Colonic mucosa (tissue), 4 donors: ENCODE results near the gene SGF29. TPM values are rescaled to one million over a fixed set of nuclear protein-coding genes. Genes with fewer than 3 reads are reported as not detected.

Experiments
- DNase-seq: peaks from one replicate; pipeline ENCODE4 v3.0.0-alpha.2; 2020
- H3K27ac ChIP-seq: fragments of 200-600 bp; one replicate; pipeline ENCODE4 v1.8.0; 2021
- H3K27me3 ChIP-seq: fragments of 200-600 bp; one replicate; pipeline ENCODE4 v1.8.0; 2021
- H3K36me3 ChIP-seq: fragments of 200-600 bp; one replicate; pipeline ENCODE4 v1.8.0; 2021
- H3K4me1 ChIP-seq: fragments of 200-600 bp; one replicate; pipeline ENCODE4 v1.8.0; 2021; ENCODE audit warnings: mild to moderate bottlenecking
- H3K4me3 ChIP-seq: fragments of 200-600 bp; one replicate; pipeline ENCODE4 v1.8.0; 2021
- H3K9ac ChIP-seq, 2 donors: one replicate each; pipeline ENCODE4 v1.7.0; 2013; ENCODE audit warnings: control low read depth in 2 of 2, low read depth in 2 of 2, low read length in 2 of 2
- H3K9me3 ChIP-seq: fragments of 200-600 bp; one replicate; pipeline ENCODE4 v1.8.0; 2021
- intact Hi-C: fragments of 100-400 bp; cut with DNase I; formaldehyde crosslinking; loops from one replicate; pipeline ENCODE4 v1.14.1; 2022
- total RNA-seq, 2 donors: library from RNA; stranded (reverse); fragmentation: NEBNext Ultra II Directional in 1 of 2; extraction: Animal tissue kit (Norgen Biotek cat#: 25700) in 1 of 2; gene quantifications; one replicate each; pipeline ENCODE4 v1.2.1, GENCODE V29; 2021
- TF ChIP-seq, protein P1 (sequence below): fragments of 200-600 bp; IDR thresholded peaks from one replicate; pipeline ENCODE4 v1.8.0; 2022; ENCODE audit warnings: antibody characterized with exemption, mild to moderate bottlenecking
- donor health status: healthy.
- donor health status: DM: no; HTN: no; CAD: no.
- donor health status: DM: no; HTN: no; CAD: no.

The SGF29 gene
- total RNA-seq, 2 donors from 2014 or later: 17.4 to 19.3 TPM

DNA sequence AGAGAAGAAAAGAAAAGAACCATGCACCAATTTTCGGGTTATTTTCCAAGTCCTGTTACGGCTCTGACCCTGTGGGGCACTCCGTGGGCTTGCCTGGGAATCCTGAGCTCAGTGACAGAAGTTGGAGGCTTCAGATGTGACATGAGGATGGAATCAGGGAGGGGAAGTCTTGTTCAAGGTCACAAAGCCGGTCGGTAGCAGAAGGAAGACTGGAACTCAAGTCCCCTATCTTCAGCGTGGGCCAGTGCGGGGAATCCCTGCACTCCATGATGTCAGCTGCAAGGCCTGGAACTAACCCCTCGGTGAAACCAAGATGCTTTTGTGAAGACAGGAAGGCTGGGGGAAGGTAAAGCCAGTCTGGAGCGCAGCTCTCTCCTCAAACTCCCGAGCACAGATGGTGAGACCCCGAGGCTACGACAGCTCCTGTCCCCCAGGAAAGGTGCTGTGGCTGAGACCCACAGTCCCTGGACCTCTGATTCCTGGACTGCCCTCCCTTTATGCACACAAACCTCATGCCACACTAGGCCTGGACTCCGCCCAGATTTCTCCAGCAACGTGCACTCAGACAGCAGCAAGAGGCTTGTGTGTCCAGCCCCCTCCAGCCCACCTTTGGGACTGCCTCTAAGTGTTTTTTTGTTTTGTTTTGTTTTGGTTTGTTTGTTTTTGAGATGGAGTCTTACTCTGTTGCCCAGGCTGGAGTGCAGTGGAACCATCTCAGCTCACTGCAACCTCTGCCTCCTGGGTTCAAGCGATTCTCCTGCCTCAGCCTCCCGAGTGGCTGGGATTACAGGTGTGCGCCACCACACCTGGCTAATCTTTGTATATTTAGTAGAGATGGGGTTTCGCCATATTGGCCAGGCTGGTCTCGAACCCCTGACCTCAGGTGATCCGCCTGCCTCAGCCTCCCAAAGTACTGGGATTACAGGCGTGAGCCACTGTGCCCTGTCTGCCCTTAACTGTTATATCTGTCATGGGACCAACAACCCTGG, 41.6 kb upstream of the SGF29 start:
- Histone ChIP-seq H3K36me3 (no peaks in the 10 kb centered on the region), H3K9me3 (no peaks in the 10 kb centered on the region), H3K4me3 (no peak overlapping the region), H3K4me1 (no peaks in the 10 kb centered on the region), H3K27ac (no peak overlapping the region), H3K27me3 (no peaks in the 10 kb centered on the region), H3K9ac (no peak overlapping the region)
- TF ChIP-seq, protein P1, sequence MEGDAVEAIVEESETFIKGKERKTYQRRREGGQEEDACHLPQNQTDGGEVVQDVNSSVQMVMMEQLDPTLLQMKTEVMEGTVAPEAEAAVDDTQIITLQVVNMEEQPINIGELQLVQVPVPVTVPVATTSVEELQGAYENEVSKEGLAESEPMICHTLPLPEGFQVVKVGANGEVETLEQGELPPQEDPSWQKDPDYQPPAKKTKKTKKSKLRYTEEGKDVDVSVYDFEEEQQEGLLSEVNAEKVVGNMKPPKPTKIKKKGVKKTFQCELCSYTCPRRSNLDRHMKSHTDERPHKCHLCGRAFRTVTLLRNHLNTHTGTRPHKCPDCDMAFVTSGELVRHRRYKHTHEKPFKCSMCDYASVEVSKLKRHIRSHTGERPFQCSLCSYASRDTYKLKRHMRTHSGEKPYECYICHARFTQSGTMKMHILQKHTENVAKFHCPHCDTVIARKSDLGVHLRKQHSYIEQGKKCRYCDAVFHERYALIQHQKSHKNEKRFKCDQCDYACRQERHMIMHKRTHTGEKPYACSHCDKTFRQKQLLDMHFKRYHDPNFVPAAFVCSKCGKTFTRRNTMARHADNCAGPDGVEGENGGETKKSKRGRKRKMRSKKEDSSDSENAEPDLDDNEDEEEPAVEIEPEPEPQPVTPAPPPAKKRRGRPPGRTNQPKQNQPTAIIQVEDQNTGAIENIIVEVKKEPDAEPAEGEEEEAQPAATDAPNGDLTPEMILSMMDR: no peak
- intact Hi-C loops: no loop called here
- DNase-seq: no peak

DNA sequence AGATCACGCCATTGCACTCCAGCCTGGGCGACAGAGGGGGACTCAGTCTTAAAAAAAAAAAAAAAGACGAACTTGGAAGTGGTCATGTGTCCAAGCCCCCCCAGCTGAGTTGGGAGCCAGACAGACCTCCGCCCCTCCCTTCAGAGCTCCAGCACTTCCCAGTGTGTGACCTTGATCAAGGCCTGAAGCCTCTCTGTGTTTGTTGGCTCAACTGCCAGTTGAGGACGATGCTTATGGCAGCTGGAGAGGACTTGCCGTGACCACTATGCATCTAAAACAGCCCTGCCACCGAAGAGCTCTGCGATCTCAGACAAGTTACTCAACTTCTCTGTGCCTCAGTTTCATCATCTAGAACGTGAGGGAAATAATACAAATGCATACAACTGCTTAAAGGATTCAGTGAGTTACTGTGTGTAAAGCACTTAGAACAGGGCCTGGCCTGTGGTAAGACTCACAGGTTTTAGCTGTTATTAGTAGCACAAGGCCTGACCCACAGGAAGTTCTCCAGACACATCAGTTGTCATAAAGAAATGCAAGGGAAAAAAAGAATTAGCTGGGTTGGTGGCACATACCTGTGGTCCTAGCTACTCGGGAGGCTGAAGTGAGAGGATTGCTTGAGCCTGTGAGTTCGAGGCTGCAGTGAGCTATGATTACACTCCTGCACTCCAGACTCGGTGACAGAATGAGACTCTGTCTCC, 40.1 kb upstream of the SGF29 start:
- Histone ChIP-seq H3K36me3 (no peaks in the 10 kb centered on the region), H3K4me1 (no peaks in the 10 kb centered on the region), H3K9ac (no peak overlapping the region), H3K4me3 (no peak overlapping the region), H3K9me3 (no peaks in the 10 kb centered on the region), H3K27ac (no peak overlapping the region), H3K27me3 (no peaks in the 10 kb centered on the region)
- DNase-seq: no peak
- TF ChIP-seq, protein P1: no peak
- intact Hi-C loops: no loop called here

DNA sequence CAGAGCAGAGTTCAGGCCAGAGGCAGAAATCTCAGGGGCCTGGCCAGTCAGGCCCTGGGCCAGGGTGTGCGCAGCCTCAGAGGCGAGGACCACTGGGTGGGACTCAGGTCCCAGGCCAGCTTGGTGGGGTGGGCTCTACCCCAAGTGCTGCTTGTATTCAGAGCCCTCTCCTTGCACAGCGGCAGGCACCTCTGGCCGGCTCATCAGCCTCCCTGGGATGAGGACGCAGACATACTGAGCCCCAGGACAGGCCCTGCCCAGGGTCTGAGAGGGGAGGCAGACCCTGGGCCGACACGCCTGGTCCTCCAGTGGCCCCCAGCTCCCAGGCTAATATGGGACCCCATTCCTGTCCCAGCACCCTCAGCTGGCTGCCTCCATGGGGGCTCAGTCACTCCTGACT, 39.5 kb upstream of the SGF29 start:
- Histone ChIP-seq H3K9ac (no peak overlapping the region), H3K27ac (no peak overlapping the region), H3K4me1 (no peaks in the 10 kb centered on the region), H3K4me3 (no peak overlapping the region), H3K9me3 (no peaks in the 10 kb centered on the region), H3K27me3 (no peaks in the 10 kb centered on the region), H3K36me3 (no peaks in the 10 kb centered on the region)
- intact Hi-C loops: no loop called here
- TF ChIP-seq, protein P1: no peak
- DNase-seq: no peak

DNA sequence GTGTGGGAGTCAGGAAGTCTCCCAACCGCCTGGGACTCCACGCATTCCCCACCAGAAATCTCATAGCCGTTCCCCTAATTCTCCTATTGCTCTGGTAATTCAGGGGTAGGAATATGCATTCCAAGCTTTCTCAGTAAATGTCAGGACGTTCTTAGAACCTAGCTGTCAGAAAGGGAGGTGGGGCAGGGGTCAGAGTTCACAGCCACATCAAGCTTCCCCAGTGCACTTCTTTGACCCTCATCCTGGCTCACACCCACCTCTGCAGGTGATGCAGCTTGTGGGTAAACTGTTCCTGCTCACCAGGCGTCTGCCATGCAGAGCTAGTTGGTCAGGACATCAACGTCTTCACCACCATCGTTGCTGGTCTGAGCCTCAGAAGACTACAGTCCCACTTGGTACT, 33.0 kb upstream of the SGF29 start:
- H3K9me3 ChIP-seq: no peaks in the 10 kb centered on the region
- no peaks in the 10 kb centered on the region for H3K4me1 ChIP-seq
- H3K36me3 ChIP-seq: no peaks in the 10 kb centered on the region
- TF ChIP-seq, protein P1: no peak
- no peak overlapping the region for H3K9ac ChIP-seq
- no peak overlapping the region for H3K27ac ChIP-seq
- no peak overlapping the region for H3K4me3 ChIP-seq
- H3K27me3 ChIP-seq: no peaks in the 10 kb centered on the region
- intact Hi-C loops: no loop called here
- DNase-seq: no peak

DNA sequence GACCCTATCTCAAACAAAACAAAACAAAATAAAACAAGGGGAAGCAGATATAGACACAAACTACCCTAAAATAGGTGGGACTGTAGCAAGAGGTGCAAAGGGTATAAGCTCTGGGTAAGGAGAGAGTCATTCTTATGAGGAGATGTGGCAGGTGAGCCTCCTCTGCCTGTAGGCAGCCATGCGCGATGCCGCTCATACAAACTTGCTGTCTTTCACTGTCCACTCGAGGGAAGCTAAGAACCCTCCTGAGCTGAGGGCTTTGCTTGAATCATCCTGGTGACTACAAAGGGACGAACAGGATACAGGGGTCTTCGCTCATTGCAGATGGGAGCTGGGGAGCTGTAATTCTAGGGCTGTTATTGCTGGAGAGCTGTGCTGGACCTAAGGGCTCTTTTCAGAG, 32.3 kb upstream of the SGF29 start:
- Histone ChIP-seq H3K9ac (no peak overlapping the region), H3K36me3 (no peaks in the 10 kb centered on the region), H3K4me3 (no peak overlapping the region), H3K27ac (no peak overlapping the region), H3K9me3 (no peaks in the 10 kb centered on the region), H3K27me3 (no peaks in the 10 kb centered on the region), H3K4me1 (no peaks in the 10 kb centered on the region)
- no peak for DNase-seq
- TF ChIP-seq, protein P1: no peak
- intact Hi-C loops: no loop called here
